HG03558 (cell line): ENCODE results near the gene ADD1.
"Not testable (repeated sequence)": the region's sequence is repeated elsewhere in the genome, so short reads cannot be mapped to it uniquely, and the experiment has no call there.

Experiments
- ATAC-seq: cut with Tn5 transposase; IDR thresholded peaks from one replicate; pipeline ENCODE4 v1.9.1; 2021; ENCODE audit warnings: moderate number of reproducible peaks; ENCODE audit not compliant: unreplicated experiment; ENCODE audit errors: extremely low read depth

The ADD1 gene

DNA sequence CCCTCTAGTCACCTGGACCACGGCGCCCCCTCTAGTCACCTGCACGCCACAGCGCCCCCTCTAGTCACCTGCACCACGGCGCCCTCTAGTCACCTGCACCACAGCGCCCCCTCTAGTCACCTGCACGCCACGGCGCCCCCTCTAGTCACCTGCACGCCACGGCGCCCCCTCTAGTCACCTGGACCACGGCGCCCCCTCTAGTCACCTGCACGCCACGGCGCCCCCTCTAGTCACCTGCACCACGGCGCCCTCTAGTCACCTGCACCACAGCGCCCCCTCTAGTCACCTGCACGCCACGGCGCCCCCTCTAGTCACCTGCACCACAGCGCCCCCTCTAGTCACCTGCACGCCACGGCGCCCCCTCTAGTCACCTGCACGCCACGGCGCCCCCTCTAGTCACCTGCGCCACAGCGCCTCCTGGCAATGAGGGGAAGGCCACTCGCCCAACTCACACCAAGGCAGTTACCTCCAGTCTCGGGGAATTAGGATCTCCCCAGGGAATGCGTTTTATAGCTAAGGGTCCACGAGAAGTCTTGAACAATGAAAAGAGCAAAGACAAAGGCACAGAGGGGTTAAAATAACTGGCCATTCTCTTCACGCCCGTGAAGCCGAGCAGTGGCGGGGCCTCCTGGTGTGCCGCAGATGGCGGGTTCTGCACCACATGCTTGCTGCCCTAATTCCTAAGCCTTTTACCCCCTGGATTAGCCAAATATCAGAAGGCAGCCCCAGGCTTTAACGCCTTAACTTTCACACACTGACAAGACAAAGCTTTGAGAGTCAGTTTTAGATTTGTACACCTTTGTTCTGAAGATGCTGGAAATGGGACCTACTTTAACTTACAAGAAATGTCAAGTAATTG is 111.8 kb downstream of the ADD1 start:
- ATAC-seq: not testable (repeated sequence)

DNA sequence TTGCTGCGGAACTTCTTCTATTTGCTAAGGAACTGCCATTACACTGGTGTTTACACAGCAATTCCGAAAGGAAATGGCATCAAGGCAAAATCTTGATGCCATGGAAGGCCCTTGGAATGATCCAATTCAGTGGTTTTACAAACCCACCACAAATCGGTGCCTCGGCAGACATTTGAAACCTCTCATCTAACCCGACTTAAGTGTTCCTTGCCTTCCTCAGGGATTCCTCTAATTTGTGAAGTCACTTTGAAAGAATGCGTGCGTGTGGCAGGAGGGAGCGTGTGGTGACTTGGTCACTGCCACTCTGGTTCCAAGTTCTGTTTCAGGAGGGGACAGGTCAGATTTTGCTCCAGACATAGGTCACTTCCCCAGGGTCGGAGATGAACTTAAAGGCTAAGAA is 114.8 kb downstream of the ADD1 start:
- no peak for ATAC-seq

DNA sequence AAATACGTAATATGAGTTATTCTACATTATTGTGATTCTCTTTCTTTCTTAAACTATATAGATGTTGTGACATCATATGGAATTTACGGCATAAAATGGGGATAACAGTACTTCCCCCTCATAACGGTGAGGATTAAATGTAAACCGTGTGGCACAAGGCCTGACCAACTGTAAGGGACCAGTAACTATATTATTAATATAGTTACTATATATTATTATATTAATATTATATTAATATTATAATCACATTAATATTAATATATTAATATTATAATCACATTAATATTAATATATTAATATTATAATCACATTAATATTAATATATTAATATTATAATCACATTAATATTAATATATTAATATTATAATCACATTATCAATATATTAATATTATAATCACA is 116.8 kb downstream of the ADD1 start:
- not testable (repeated sequence) for ATAC-seq

DNA sequence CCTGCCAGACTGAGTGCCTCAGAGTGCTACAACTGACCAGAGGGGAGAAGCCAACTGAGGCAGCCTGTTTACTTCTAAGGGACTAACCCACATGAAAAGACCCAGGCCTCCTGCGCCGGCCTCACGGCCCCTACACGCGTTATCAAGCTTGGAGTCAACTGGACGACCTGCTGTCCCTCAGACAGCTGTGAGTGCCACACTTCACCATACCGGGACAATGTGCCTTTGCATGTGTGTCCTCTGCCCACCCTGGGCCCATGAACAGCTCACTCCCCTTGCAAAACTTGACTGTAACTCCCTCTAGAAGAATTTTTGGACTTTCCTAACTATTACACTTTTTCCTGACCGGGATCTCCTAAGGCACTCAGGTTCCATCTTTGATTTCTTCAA is 117.8 kb downstream of the ADD1 start:
- ATAC-seq: no peak

DNA sequence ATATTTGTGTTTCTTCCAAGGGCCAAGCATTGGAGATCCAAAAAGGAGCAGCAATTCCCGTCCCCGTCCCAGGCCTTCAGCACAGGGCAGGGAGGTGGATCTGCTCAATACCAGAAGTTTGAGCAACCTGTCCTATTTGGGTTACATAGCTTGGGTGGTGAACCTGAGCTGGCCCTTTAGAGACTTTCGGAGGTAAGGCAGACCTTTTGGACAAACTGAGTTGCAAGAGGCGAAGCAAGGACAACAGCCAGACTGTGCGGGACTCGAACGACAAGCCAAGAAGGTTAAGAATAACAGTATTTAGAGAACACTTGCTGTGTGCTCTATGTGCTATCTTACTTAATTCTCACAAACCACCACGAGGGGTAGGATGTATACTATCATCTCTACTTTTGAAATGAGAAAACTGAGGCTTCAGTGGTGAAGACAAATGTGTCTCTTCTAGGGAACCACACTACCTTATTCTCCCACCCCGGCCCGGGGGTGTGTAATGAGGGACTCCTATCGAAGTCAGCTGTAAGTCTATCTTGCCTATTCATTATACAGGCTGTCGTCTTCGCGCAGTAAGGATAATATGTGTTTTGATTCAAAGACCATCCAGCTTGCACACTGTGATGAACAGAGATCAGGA is 118.3 kb downstream of the ADD1 start:
- ATAC-seq: no peak

DNA sequence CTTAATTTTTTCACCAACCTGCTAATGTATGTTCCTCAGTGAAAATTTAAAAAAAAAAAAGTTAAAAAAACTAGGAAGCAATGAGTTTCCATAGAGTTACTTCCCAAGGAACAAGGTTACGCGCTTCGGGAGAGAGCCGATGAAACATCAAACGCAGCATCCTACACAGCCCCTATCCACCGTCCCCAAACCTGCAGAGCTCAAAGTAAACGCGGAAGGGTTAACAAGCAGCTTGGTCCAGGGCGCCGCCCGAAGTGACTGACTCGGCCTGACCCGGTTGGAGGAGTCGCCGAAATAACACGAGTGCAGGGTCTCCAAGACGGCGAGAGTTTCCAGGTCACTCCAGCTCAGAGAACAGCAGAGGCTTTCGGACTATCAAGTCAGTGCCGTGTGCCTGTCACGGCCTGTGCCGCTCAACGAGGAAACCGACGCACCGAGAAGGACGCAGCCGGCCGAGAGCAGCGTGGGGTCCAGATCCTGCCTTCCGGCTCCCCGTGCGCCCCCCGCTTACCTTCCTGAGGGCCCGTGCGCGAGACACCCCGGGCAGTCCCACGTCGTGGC is 119.0 kb downstream of the ADD1 start:
- no peak for ATAC-seq

DNA sequence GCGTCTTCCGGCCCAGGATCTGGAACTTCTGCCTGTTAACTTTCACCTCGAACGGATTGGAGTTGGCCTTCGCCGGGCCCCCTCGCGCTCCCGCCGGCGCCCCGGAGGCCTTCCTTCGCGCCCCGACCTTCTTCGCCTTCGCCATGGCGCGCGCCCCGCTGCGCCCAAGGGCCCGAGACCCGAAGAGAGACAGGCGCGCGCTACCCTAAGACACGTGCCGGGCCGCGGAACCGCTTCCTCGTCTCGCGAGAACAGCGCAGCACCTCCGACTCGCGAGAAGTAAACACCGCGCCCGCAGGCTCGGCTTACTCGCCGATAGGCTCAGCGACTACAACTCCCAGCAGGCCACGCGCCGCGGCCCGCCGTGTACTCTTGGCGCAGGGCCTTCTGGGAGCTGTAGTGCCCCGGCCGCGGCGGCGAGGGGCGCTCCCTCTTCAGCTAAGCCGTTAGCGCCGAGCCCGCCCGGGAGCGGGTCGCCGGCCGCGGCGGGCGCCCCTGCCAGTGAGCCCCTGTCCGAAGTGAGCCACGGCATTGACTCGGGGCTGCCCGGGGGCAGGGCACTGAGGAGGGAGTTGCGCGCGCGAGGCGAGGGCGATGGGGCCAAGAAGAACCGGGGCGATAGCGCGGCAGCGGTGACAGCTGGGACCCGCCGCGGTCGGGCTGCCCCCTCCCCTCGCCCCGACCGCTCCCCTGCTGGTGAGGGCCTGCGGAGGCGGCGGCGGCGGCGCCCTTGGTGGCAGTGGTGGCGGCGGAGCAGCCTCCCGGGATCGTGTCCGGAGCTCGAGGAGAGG is 119.7 kb downstream of the ADD1 start, which contains the start of the genes GRK4 and NOP14:
TSS of gene GRK4 (plus strand) at position 397 of the 791 bp plus-strand sequence. CDS start 500 bp downstream, outside the sequence.
TSS of gene NOP14 (minus strand) at position 232 of the 791 bp plus-strand sequence. CDS start at position 145, 87 bp downstream.
- peak; percentile 81 for ATAC-seq

DNA sequence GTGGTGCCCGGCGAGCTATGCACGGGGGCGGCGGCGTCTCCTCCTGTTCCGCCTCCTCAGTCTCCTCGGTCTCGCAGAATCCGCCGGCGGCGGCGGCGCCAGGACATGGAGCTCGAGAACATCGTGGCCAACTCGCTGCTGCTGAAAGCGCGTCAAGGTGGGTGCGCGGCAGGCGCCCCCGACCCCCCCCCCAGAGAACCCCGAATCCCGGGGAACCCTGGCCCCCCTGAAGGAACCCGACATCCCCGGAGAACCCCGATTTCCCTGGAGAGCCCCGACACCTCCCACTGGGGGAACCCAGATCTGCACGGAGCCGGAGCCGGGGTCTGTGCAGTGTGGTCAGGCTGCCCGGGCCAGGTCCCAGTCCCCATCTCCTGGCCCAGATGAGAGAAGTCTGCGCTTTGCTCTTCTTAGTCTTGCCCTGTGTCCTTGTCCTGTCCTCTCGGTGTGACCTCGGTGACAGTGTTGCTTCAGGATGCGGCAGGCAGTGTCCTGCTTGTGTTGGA is 120.4 kb downstream of the ADD1 start:
- ATAC-seq: no peak

DNA sequence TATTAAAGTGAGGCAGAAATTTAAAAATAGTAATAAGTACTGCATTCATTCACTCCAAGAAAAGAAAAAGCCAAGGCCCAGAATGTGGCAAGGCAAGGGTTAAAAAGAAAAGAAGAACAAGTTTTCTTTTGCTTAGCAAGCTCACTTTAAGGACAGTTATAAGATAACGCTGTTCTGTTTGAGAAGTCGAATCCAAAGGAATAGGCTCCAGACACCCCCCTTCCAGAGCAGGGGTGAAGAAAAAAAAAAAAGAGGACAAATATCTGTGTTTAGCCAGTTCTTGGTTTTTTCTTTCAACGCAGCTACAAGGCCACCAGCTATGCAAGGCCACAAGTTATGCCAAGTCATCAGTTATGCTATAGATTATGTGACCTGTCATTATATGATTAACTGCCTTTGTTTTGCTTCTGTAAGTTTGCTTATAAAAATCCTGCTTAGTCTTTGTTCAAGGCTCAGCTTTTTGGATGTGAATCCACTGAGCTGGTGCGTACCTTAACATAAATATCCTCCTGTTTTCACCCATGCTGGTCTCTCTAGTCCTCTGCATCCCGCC is 121.1 kb downstream of the ADD1 start:
- ATAC-seq: no peak

DNA sequence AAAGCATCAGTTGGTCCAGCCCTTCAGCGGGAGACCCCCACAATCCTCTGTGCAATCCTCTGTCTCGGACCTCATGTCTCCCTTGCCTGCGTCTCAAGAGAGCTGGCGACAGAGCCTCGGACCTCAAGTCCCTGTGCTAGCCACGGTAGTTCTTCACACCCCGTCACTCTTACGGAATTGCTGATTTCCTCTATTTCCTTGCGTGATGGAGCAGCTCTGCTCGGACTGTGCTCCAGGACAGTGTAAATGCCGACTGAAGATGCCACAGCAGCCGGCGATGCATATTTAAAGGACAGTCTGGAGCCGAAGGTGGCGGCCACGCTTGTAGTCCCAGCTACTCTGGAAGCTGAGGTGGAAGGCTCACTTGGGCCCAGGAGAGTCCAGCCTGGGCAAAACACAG is 121.6 kb downstream of the ADD1 start:
- ATAC-seq: no peak

DNA sequence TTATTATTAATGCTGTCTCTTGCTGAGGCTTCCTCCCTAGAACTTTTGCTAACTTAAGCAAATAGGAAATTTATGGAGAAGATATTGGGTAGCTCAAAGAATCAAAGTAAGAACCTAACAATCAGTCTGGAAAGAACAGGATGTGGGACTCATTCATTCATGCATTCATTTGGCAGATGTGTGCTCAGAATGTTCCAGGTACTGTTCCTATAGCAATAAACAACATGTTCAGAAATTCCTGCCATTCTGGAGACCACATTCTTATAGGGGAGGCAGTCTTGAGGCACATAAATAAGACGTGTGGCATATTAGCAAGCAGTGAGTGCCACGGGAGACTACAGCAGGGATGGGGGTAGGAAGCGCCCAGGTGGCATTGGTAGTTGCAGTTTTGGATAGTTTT is 124.7 kb downstream of the ADD1 start:
- ATAC-seq: no peak

DNA sequence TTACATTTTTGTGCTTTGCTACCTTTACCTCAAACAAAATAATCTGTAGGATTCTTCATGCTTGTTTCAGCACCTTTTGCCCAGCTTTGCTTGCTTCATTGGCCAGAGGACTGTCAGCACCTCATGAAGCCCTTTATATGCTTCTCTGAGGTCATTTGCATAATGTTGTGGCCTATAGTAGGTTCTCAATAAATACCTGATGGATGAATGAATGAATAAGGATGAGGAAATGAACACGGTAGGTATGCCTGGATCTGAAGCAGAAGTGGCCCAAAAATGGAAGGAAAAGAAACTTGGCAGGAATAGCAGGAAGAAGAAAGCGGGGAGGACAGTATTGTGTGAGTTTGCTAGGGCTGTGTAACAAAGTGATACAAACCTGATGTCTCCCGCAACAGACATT is 127.6 kb downstream of the ADD1 start:
- no peak for ATAC-seq

DNA sequence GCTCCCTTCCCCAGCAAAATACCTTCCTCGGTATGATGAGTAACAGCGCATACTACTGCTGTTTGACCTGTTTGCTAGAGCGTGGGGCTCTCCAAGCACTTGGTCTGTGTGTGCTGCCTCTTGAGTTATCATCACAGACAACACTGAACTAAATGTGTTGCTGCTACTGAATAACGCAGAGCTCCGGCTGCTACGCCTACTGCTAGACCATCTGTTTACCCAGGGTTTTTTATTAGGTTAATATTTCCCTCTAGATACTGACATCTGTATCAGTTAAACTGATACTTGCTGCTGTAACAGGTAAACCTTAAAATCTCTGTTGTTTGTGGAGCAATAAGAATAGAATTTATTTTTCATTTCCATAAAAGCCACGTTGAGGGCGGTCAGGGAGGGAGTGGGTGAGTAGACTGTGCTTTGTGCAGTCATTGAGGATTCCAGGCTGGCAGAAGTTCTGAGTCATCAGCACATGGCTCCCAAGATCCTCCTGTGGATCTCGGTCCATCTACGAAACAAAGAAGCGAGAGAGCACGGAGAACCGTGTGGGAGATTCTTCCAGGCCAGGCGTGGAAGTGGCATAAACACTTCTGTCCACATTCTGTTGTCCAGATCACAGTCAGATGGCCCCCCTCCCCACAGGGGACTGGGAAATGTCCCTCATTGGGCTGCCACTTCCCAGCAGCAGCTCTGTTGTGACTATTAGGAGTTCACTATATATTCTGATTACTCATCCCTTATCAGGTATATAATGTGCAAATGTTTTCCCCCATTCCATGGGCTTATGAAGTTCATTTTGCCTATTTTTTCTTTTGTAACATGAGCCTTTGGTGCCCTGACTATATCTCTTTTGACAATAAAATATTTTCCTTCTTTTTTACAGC is 133.8 kb downstream of the ADD1 start:
- no peak for ATAC-seq
